Fibroblast of the aortic adventitia (primary cell): Measurements from ENCODE around the gene IL4I1. TPM values are rescaled to one million over a fixed set of nuclear protein-coding genes. Genes with fewer than 3 reads are reported as not detected.

ENCODE experiments used
- DNase-seq: peaks from one replicate; pipeline ENCODE4 v3.0.0-alpha.2; 2010; ENCODE audit warnings: low read depth
- H3K4me3 ChIP-seq: 2 replicates; pipeline ENCODE4 v1.5.1; 2011; ENCODE audit warnings: low read depth, mild to moderate bottlenecking, control low read depth, low read length, moderate library complexity
- CTCF ChIP-seq: IDR thresholded peaks from 2 replicates; pipeline ENCODE4 v1.5.1; 2011; ENCODE audit warnings: mild to moderate bottlenecking, low read length, control low read depth, inconsistent platforms; ENCODE audit not compliant: insufficient read depth
- total RNA-seq: library from RNA; depleted of rRNA; stranded (reverse); fragments of >200 nt; gene quantifications from 2 replicates; pipeline ENCODE4 v1.2.3, GENCODE V29; 2012; ENCODE audit warnings: low replicate concordance

IL4I1 gene
- total RNA-seq, 1 donor, result not detected

GRCh38 chr19:49849433-49850220, 47.1 kb downstream of the IL4I1 start:
- no peak for DNase-seq
- TF ChIP-seq CTCF, result no peak
- H3K4me3 ChIP-seq, result peak overlapping the region; percentile 90

- DNase-seq, result no peak
- no peak for TF ChIP-seq CTCF
Observed at GRCh38 chr19:49848938-49849337, 47.7 kb downstream of the IL4I1 start.

GRCh38 chr19:49847731-49848696, 48.7 kb downstream of the IL4I1 start:
- H3K4me3 ChIP-seq, result no peak overlapping the region
- no peak for TF ChIP-seq CTCF
- DNase-seq, result peak; percentile 79

More at GRCh38 chr19:49848938-49849337, 47.7 kb downstream of the IL4I1 start:
- H3K4me3 ChIP-seq, result no peak overlapping the region

GRCh38 chr19:49846408-49846807, 50.3 kb downstream of the IL4I1 start:
- no peak for TF ChIP-seq CTCF
- no peak for DNase-seq
- H3K4me3 ChIP-seq, result no peak overlapping the region

GRCh38 chr19:49845414-49845813, 51.3 kb downstream of the IL4I1 start:
- no peak for TF ChIP-seq CTCF
- DNase-seq, result no peak
- H3K4me3 ChIP-seq, result no peak overlapping the region

GRCh38 chr19:49844138-49845095, 52.3 kb downstream of the IL4I1 start:
- H3K4me3 ChIP-seq, result no peak overlapping the region
- DNase-seq, result no peak
- TF ChIP-seq CTCF, result no peak
